Neutrophil (primary cell): ENCODE measurements around the gene PTPRJ.
"Not testable (repeated sequence)": the region's sequence is repeated elsewhere in the genome, so short reads cannot be mapped to it uniquely, and the experiment has no call there.

Experiments used
- H3K27ac ChIP-seq: fragments of 200-600 bp; sonication (generic); 2 replicates; pipeline ENCODE4 v1.5.1; 2016; ENCODE audit warnings: mild to moderate bottlenecking, moderate library complexity
- H3K27me3 ChIP-seq: fragments of 200-600 bp; sonication (generic); 2 replicates; pipeline ENCODE4 v1.6.0; 2016; ENCODE audit warnings: mild to moderate bottlenecking
- H3K36me3 ChIP-seq: fragments of 200-600 bp; sonication (generic); 2 replicates; pipeline ENCODE4 v1.5.1; 2017
- H3K4me1 ChIP-seq, 2 experiments: fragments of 200-600 bp in 1 of 2; sonication (generic) in 1 of 2; 1 replicate in 1 of 2; 2 replicates in 1 of 2; pipeline versions ENCODE4 v1.5.1 to v1.6.1; 2013 to 2016; ENCODE audit warnings: low read depth in 1 of 2, low read length in 1 of 2, mild to moderate bottlenecking in 1 of 2, moderate library complexity in 1 of 2; ENCODE audit not compliant: control insufficient read depth in 1 of 2, insufficient read depth in 1 of 2
- H3K4me3 ChIP-seq, 2 experiments: fragments of 200-600 bp in 1 of 2; sonication (generic) in 1 of 2; 1 replicate in 1 of 2; 2 replicates in 1 of 2; pipeline ENCODE4 v1.5.1; 2013 to 2016; ENCODE audit warnings: low read depth in 1 of 2, low read length in 1 of 2, mild to moderate bottlenecking in 1 of 2, moderate library complexity in 1 of 2
- H3K9me3 ChIP-seq: fragments of 200-600 bp; sonication (generic); 2 replicates; pipeline ENCODE4 v1.5.1; 2016
- TF ChIP-seq, protein P1 (sequence below): fragments of 200-600 bp; sonication (generic); IDR thresholded peaks from 2 replicates; pipeline ENCODE4 v1.5.1; 2016; ENCODE audit warnings: antibody characterized with exemption

The PTPRJ gene

DNA sequence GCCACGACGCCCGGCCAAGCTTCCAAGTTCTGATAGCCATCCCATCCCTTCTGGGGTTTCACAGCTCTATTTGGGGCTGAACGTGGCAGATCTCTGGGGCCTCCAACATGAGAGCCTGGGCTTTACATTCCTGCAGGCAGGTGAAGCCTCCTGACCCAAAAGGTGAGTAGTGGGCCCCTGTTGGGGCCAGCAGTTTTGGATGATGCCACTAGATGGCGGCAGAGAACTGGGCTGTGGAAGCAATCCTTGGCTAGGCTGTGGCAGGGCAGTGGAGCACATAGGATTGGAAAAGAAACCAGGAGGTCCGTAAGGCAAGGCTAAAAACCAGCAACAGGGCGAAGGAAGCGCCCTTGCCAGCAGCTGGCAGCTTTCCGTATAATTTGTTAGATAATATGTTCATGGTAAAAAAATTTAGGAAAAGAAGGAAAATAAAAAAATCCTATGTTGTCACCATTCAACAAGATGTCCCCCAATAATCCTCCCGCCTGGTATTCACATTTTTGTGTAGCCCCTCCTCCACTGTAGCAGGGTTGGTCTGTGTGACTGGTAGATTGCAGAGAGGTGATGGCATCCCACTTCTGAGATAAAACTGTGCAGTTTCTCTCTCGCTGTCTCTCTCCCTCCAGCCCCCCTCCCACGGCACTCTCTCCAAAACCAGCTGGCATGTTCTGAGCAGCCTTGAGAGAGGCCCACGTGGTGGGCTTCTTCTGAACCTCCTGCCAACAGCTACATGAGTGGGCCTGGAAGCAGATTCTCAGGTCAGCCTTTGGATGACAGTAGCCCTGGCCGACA lies 192.7 kb downstream of the PTPRJ start:
- TF ChIP-seq, protein P1, sequence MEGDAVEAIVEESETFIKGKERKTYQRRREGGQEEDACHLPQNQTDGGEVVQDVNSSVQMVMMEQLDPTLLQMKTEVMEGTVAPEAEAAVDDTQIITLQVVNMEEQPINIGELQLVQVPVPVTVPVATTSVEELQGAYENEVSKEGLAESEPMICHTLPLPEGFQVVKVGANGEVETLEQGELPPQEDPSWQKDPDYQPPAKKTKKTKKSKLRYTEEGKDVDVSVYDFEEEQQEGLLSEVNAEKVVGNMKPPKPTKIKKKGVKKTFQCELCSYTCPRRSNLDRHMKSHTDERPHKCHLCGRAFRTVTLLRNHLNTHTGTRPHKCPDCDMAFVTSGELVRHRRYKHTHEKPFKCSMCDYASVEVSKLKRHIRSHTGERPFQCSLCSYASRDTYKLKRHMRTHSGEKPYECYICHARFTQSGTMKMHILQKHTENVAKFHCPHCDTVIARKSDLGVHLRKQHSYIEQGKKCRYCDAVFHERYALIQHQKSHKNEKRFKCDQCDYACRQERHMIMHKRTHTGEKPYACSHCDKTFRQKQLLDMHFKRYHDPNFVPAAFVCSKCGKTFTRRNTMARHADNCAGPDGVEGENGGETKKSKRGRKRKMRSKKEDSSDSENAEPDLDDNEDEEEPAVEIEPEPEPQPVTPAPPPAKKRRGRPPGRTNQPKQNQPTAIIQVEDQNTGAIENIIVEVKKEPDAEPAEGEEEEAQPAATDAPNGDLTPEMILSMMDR, result peak; percentile 61
- Histone ChIP-seq H3K36me3 (peaks cover 25% of the 10 kb centered on the region), H3K9me3 (no peaks in the 10 kb centered on the region), H3K27me3 (peaks cover 20% of the 10 kb centered on the region), H3K27ac (no peak overlapping the region), H3K4me1 (peaks cover 0 to 3% of the 10 kb centered on the region in 2 experiments), H3K4me3 (no peak overlapping the region)

DNA sequence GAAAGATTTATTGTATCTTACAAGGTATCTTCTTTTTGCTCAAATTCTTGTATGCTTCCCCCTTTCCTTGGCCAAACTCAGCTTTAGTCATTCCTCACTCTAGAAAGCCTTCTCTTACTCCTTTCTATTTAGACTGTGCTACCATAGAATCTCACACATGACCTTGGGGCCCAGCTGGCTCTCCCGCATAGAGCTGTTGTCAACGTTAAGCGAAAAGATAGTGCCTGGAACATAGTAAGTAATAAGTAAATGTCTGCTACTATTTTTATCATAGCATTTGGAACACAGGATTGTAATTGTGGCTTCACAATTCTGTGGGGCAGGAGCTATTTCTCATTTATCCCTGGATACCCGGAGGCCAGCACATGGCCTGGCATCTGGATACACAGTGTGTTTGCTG lies 197.3 kb downstream of the PTPRJ start:
- H3K9me3 ChIP-seq, result no peaks in the 10 kb centered on the region
- no peak overlapping the region for H3K27ac ChIP-seq
- peaks cover 35% of the 10 kb centered on the region for H3K27me3 ChIP-seq
- no peaks in the 10 kb centered on the region for H3K36me3 ChIP-seq
- H3K4me1 ChIP-seq, result no peaks in the 10 kb centered on the region
- TF ChIP-seq, protein P1, result no peak
- no peak overlapping the region for H3K4me3 ChIP-seq

DNA sequence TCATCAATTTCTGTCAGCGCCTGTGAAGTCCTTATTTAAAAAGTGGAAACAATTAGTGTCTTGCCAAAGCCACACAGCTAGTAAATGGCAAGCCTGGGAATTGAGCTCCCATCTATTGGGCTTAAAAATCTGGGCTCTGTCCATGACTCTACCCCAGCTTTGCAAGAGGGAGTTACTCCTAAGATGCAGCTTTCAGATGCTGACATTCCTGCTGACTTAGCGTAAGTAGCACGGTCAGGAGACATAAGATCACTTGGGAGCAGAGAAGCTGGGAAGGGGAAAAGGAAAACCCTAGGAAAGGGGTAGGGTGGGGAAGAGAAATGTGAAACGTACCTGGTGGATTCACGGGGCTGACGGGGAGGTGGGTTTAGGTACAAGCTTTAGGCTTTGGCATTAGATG lies 200.3 kb downstream of the PTPRJ start:
- Histone ChIP-seq H3K4me1 (no peaks in the 10 kb centered on the region), H3K4me3 (no peak overlapping the region), H3K27me3 (peaks cover 43% of the 10 kb centered on the region), H3K27ac (no peak overlapping the region), H3K36me3 (no peaks in the 10 kb centered on the region), H3K9me3 (no peaks in the 10 kb centered on the region)
- TF ChIP-seq, protein P1, result no peak

DNA sequence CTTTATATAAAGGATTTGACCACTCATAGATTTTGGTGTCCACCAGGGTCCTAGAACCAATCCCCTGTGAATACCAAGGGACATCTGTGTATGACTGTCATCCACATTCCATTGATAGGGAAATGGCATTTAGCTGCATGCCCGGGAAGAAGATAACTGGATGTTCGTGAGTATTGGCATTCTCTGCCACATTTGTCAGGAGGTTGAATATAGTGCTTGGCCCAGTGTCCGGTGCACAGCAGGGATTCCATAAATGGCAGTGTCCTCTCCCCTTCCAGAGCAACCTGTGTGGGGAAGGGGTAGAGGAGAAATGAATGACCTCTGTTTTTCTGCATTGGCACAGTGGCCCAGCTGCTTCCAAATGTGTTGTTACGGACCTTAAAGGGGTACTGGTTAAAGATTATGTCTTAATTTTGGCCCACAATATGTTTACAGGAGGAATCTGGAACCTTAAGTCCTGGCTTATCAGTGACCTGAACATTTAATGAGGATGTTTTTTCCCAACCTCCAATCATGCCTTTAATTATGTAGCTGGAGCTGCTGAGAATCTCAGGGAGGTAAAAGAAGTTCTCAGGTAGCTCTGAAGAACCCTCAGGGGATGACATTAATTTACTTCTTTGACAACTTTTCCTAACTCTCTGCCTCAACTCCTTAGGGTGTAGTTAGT lies 202.6 kb downstream of the PTPRJ start:
- TF ChIP-seq, protein P1, result no peak
- H3K9me3 ChIP-seq, result no peaks in the 10 kb centered on the region

DNA sequence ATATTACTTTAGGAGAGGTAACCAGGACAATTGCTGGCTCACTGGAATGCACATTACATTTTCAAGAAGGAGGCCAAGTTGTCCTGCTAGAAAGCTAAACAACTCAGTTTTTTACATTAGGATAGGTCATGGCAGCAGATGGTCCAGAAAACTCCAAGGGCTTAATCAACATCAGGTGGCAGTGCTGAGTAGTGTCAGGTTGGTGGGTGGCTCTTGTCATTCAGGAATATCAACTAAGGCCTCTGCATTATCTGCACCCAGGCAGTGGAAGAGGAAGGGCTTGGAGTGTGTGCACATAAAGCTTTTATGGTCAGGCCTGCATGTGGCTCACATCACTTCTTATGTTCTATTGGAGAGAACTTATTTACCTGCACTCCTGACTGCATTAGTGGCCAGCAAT lies 204.1 kb downstream of the PTPRJ start:
- Histone ChIP-seq H3K36me3 (no peaks in the 10 kb centered on the region), H3K4me3 (no peak overlapping the region), H3K9me3 (no peaks in the 10 kb centered on the region), H3K27me3 (peaks cover 10% of the 10 kb centered on the region), H3K27ac (no peak overlapping the region), H3K4me1 (no peaks in the 10 kb centered on the region)
- TF ChIP-seq, protein P1, result no peak

More for the DNA sequence above, 202.6 kb downstream of the PTPRJ start:
- peaks cover 24% of the 10 kb centered on the region for H3K27me3 ChIP-seq
- H3K4me1 ChIP-seq, result no peaks in the 10 kb centered on the region
- H3K27ac ChIP-seq, result no peak overlapping the region
- no peak overlapping the region for H3K4me3 ChIP-seq
- H3K36me3 ChIP-seq, result no peaks in the 10 kb centered on the region

DNA sequence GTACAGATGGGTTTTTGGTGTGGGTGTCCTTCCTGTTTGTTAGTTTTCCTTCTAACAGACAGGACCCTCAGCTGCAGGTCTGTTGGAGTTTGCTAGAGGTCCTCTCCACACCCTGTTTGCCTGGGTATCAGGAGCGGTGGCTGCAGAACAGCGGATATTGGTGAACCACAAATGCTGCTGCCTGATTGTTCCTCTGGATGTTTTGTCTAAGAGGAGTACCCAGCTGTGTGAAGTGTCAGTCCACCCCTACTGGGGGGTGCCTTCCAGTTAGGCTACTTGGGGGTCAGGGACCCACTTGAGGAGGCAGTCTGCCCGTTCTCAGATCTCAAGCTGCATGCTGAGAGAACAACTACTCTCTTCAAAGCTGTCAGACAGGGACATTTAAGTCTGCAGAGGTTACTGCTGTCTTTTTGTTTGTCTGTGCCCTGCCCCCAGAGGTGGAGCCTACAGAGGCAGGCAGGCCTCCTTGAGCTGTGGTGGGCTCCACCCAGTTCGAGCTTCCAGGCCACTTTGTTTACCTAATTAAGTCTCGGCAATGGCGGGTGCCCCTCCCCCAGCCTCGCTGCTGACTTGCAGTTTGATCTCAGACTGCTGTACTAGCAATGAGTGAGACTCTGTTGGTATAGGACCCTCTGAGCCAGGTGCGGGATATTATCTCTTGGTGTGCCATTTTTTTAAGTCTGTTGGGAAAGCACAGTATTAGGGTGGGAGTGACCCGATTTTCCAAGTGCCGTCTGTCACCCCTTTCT lies 210.7 kb downstream of the PTPRJ start:
- not testable (repeated sequence) for H3K36me3 ChIP-seq, H3K9me3 ChIP-seq, H3K27me3 ChIP-seq, H3K4me1 ChIP-seq, H3K4me3 ChIP-seq, H3K27ac ChIP-seq
